ENCODE results near the gene USP31. TPM values are rescaled to one million over a fixed set of nuclear protein-coding genes. Genes with fewer than 3 reads are reported as not detected.

Gene USP31
- total RNA-seq, 1 experiment from 2014 or later = 16.1 TPM

DNA sequence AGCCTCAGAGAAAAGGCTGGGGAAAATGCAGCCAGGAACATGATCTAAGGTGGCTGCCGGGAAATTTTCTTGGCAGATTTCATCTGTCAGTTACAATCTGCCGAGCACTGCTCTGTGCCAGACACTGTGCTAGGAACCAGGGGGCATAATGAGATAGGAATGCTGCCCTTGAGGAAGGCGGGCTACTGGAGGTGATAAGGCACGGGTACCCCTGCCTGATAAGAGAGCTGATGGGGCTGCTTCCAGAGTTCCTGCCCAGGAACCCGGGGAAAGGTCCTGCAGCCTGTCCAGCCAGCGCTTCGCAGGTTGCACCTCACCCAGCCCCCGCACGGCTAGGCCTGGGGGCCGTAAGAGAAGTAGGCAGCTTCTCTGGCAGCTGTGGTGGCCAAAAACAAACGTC lies 36.4 kb upstream of the USP31 start:
- no peak overlapping the region for H2AK5ac ChIP-seq (ENCODE audit: insufficient read length, low read length)
- H3K4me2 ChIP-seq (ENCODE audit: insufficient read depth, insufficient read length, low read length) = no peak overlapping the region
- no peak overlapping the region for H2BK20ac ChIP-seq (ENCODE audit: low read depth, low read length, poor library complexity, severe bottlenecking)
- H3K56ac ChIP-seq (ENCODE audit: insufficient read length, low read depth, low read length) = no peak overlapping the region
- H2BK15ac ChIP-seq (ENCODE audit: low read depth, low read length) = no peak overlapping the region
- no peak overlapping the region for H3K14ac ChIP-seq (ENCODE audit: insufficient read depth, low read length)
- no peak overlapping the region for H2BK12ac ChIP-seq (ENCODE audit: insufficient read length, low read depth, low read length)
- H3K27me3 Mint-ChIP-seq (ENCODE audit: low read depth) = peaks cover 52% of the 10 kb centered on the region
- no peak overlapping the region for H3K9ac ChIP-seq (ENCODE audit: extremely low read depth, insufficient read length, low read length)
- no peak overlapping the region for H2BK120ac ChIP-seq (ENCODE audit: low read depth, low read length, poor library complexity, severe bottlenecking)
- H3K27ac ChIP-seq (ENCODE audit: insufficient read length, low read depth, low read length) = no peak overlapping the region
- no peak overlapping the region for H2BK5ac ChIP-seq (ENCODE audit: insufficient read length, low read length)
- no peaks in the 10 kb centered on the region; a peak in 1 of 7 replicates for H3K36me3 Mint-ChIP-seq (ENCODE audit: insufficient read depth in 1 of 3, low read depth in 3 of 3)
- no peak for DNase-seq
- no peak overlapping the region for H4K91ac ChIP-seq (ENCODE audit: insufficient read length, low read depth, low read length)
- H3K18ac ChIP-seq (ENCODE audit: insufficient read length, low read depth, low read length) = no peak overlapping the region
- H4K8ac ChIP-seq (replicated peaks; ENCODE audit: insufficient read length, low read depth, low read length) = no peak overlapping the region
- H4K5ac ChIP-seq (ENCODE audit: insufficient read length, low read depth, low read length) = no peak overlapping the region
- no peaks in the 10 kb centered on the region for H3K79me2 ChIP-seq (ENCODE audit: insufficient read depth, low read length)
- H3K23me2 ChIP-seq (ENCODE audit: insufficient read length, low read depth, low read length, poor library complexity, severe bottlenecking) = peaks cover 6% of the 10 kb centered on the region
- WGBS (ENCODE audit: extremely low coverage, insufficient read length, low lambda C conversion rate) = no CpG with 5 or more reads among the region's 11 CpGs
- H3K9me3 Mint-ChIP-seq = peaks cover 0 to 3% of the 10 kb centered on the region in 2 experiments; a peak in 1 of 5 replicates
- peaks cover 17 to 25% of the 10 kb centered on the region in 2 experiments for H3K4me1 Mint-ChIP-seq
- no peak overlapping the region for H3K4me3 Mint-ChIP-seq
- H3K27me3 ChIP-seq (ENCODE audit: insufficient read depth, low read length) = peaks cover 15% of the 10 kb centered on the region; the same call in 1 of the 2 replicates
- H4K20me1 ChIP-seq (ENCODE audit: control insufficient read depth, insufficient read depth, insufficient read length) = no peaks in the 10 kb centered on the region
- H3K79me1 ChIP-seq (ENCODE audit: insufficient read depth, low read depth, low read length, poor library complexity, severe bottlenecking) = no peaks in the 10 kb centered on the region
- no peak overlapping the region for H2AFZ ChIP-seq (ENCODE audit: low read length)
- H3K4me1 ChIP-seq (ENCODE audit: insufficient read depth, low read length) = no peaks in the 10 kb centered on the region
- H3K9me3 ChIP-seq (ENCODE audit: control insufficient read depth, low read depth, low read length) = no peaks in the 10 kb centered on the region
- no peak overlapping the region for H3K4ac ChIP-seq (ENCODE audit: low read depth, low read length)
- H3K23ac ChIP-seq (ENCODE audit: insufficient read length, low read depth, low read length) = no peak overlapping the region
- TF ChIP-seq, protein P1, sequence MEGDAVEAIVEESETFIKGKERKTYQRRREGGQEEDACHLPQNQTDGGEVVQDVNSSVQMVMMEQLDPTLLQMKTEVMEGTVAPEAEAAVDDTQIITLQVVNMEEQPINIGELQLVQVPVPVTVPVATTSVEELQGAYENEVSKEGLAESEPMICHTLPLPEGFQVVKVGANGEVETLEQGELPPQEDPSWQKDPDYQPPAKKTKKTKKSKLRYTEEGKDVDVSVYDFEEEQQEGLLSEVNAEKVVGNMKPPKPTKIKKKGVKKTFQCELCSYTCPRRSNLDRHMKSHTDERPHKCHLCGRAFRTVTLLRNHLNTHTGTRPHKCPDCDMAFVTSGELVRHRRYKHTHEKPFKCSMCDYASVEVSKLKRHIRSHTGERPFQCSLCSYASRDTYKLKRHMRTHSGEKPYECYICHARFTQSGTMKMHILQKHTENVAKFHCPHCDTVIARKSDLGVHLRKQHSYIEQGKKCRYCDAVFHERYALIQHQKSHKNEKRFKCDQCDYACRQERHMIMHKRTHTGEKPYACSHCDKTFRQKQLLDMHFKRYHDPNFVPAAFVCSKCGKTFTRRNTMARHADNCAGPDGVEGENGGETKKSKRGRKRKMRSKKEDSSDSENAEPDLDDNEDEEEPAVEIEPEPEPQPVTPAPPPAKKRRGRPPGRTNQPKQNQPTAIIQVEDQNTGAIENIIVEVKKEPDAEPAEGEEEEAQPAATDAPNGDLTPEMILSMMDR (conservative IDR thresholded peaks at IDR 0.05) = no peak
- H3T11ph ChIP-seq (ENCODE audit: low read length) = no peak overlapping the region
- H3K27ac Mint-ChIP-seq = no peak overlapping the region

Data from H9 (cell line).